NCI-H1417 (cell line): ENCODE data around the gene CDH23.
A peak's percentile ranks its signal among the peaks of the same experiment; 100 is the strongest.

Source experiments
- DNase-seq, 3 experiments: peaks; one replicate each; lab custom pipeline; 2025; lab: John Stamatoyannopoulos, UW

Gene CDH23

GRCh38 chr10:71816936-71817618, 420.4 kb downstream of the CDH23 start:
- peak in 1 of 3 experiments; percentile 9 for DNase-seq

- no peak for DNase-seq
These were observed 421.3 kb downstream of the CDH23 start for GRCh38 chr10:71817831-71818655.

GRCh38 chr10:71818674-71819260, 422.0 kb downstream of the CDH23 start:
- DNase-seq = no peak

- DNase-seq = no peak
These were observed 422.7 kb downstream of the CDH23 start for GRCh38 chr10:71819441-71819861.

- no peak for DNase-seq
These were observed 423.3 kb downstream of the CDH23 start for GRCh38 chr10:71819985-71820384.

- DNase-seq = no peak
These were observed 424.2 kb downstream of the CDH23 start for GRCh38 chr10:71820966-71821365.

GRCh38 chr10:71821909-71822763, 425.4 kb downstream of the CDH23 start:
- no peak for DNase-seq

- no peak for DNase-seq
These were observed 426.6 kb downstream of the CDH23 start for GRCh38 chr10:71823356-71823755.

- DNase-seq = no peak
These were observed 427.6 kb downstream of the CDH23 start for GRCh38 chr10:71824333-71824732.

GRCh38 chr10:71825217-71825616, 428.5 kb downstream of the CDH23 start:
- DNase-seq = no peak

GRCh38 chr10:71827852-71828251, 431.1 kb downstream of the CDH23 start:
- no peak for DNase-seq

- DNase-seq = no peak
These were observed 432.0 kb downstream of the CDH23 start for GRCh38 chr10:71828702-71829101.

- DNase-seq = no peak
These were observed 432.5 kb downstream of the CDH23 start for GRCh38 chr10:71829171-71829570.

GRCh38 chr10:71829896-71830295, 433.2 kb downstream of the CDH23 start:
- no peak for DNase-seq

- DNase-seq = no peak
These were observed 434.0 kb downstream of the CDH23 start for GRCh38 chr10:71830726-71831125.

GRCh38 chr10:71831646-71832552, 435.2 kb downstream of the CDH23 start:
- no peak for DNase-seq

- DNase-seq = no peak
These were observed 436.2 kb downstream of the CDH23 start for GRCh38 chr10:71832967-71833366.

- DNase-seq = no peak
These were observed 437.0 kb downstream of the CDH23 start for GRCh38 chr10:71833451-71834342.

- no peak for DNase-seq
These were observed 437.6 kb downstream of the CDH23 start for GRCh38 chr10:71834343-71834674.
